ENCODE data around the gene ELOVL6. TPM values are rescaled to one million over a fixed set of nuclear protein-coding genes. Genes with fewer than 3 reads are reported as not detected.
A peak's percentile ranks its signal among the peaks of the same experiment; 100 is the strongest.
"Not testable (repeated sequence)": the region's sequence is repeated elsewhere in the genome, so short reads cannot be mapped to it uniquely, and the experiment has no call there.

Gene ELOVL6
- total and polyA plus RNA-seq, 2 experiments from 2014 or later = 12.8 to 18.1 TPM

DNA sequence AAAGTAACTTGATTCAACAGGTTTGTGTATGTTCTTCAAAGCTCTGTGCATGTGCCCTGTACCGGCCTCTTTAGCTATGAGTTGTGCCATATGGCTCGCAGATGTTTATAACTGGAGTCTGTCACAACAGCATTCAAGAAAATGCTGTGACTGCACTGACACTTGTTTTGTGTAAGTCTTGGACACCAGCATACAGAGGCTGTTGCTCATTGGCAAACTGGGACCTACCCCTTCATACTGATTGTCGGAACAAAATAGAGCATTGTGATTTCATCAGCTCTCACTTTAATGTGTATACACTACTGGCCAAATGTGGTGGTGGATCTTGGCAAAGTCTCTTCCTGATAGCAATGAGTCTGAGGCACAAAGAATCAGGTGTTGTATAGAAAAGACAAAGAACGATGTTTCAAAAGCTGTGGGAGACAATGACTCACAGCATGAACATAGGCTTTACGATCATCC is 151.8 kb downstream of the ELOVL6 start:
- Histone ChIP-seq H3K36me3 (replicated peaks; ENCODE audit: insufficient read depth, low read depth) (no peaks in the 10 kb centered on the region), H3K4me1 (ENCODE audit: insufficient read depth) (peaks cover 11% of the 10 kb centered on the region), H3K27me3 (no peaks in the 10 kb centered on the region), H3K4me3 (no peak overlapping the region), H4K20me1 (ENCODE audit: insufficient read depth, poor library complexity, severe bottlenecking) (no peaks in the 10 kb centered on the region), H3K27ac (no peak overlapping the region), H3K79me2 (no peaks in the 10 kb centered on the region), H3K9me3 (ENCODE audit: low read depth) (no peaks in the 10 kb centered on the region), H3K4me2 (no peak overlapping the region), H3K9me2 (replicated peaks; ENCODE audit: insufficient read depth) (no peaks in the 10 kb centered on the region), H2AFZ (no peak overlapping the region)
- DNase-seq (ENCODE audit: low spot score) = no peak
- WGBS (ENCODE audit: low lambda C conversion rate, missing lambda C conversion rate) = 59% methylated on average over 5 of the region's 5 CpGs
- TF ChIP-seq EZH2phosphoT487 (IDR thresholded peaks at IDR 0.05; ENCODE audit: low read depth, severe bottlenecking, unreplicated experiment) (no peak), EZH2 (IDR thresholded peaks at IDR 0.05; ENCODE audit: borderline replicate concordance) (no peak)
- TF ChIP-seq, protein P1, sequence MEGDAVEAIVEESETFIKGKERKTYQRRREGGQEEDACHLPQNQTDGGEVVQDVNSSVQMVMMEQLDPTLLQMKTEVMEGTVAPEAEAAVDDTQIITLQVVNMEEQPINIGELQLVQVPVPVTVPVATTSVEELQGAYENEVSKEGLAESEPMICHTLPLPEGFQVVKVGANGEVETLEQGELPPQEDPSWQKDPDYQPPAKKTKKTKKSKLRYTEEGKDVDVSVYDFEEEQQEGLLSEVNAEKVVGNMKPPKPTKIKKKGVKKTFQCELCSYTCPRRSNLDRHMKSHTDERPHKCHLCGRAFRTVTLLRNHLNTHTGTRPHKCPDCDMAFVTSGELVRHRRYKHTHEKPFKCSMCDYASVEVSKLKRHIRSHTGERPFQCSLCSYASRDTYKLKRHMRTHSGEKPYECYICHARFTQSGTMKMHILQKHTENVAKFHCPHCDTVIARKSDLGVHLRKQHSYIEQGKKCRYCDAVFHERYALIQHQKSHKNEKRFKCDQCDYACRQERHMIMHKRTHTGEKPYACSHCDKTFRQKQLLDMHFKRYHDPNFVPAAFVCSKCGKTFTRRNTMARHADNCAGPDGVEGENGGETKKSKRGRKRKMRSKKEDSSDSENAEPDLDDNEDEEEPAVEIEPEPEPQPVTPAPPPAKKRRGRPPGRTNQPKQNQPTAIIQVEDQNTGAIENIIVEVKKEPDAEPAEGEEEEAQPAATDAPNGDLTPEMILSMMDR (IDR thresholded peaks at IDR 0.05; ENCODE audit: poor library complexity) = no peak

DNA sequence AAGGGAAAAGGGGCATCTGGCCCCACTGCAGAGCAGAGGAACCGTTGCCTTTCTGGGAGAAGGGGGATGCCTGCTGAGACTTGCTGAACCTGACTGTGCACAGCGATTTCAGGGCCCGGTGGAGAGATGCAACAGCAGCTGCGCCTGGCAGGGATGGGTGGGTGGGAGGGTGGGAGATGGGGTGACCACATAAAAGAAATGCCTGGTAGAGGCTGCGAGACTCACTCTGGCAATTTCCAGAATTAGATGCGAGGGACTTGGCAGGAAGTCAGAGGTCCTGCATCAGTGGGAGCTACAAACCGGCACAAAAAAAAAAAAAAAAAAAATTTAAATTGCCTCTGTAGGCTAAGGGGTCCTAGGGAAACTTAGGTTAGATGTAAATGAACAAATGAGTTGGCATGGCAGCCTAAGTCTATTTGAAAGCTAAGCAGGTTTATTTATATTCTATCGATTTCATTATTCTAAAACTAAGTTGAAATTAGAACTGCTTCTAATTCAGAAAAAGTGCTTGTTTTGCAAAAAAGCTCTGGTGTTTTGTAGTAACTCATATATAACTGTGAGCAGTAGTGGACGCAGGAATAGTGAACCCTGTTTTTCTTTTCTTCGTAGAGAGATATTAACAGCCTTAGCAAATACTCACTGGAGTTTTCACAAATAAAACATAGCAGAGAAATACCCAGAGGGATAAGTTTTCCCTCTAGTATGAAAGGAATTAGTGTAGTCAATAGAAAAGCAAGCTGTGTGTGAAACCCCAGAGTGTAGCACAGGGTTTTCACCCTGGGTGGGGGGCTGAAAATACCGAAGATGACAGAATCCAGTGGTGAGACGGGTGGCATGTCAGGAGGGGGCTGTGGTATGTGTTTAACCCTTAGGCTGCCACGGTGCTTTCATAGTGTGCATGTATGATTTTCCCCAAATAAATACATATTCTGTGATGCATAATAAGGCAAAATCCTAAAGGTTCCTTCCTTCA is 155.6 kb downstream of the ELOVL6 start:
- Histone ChIP-seq H3K79me2 (no peaks in the 10 kb centered on the region), H2AFZ (no peak overlapping the region), H4K20me1 (ENCODE audit: insufficient read depth, poor library complexity, severe bottlenecking) (no peaks in the 10 kb centered on the region), H3K9me2 (replicated peaks; ENCODE audit: insufficient read depth) (no peaks in the 10 kb centered on the region), H3K27ac (no peak overlapping the region), H3K4me1 (ENCODE audit: insufficient read depth) (peaks cover 16% of the 10 kb centered on the region), H3K27me3 (no peaks in the 10 kb centered on the region), H3K36me3 (replicated peaks; ENCODE audit: insufficient read depth, low read depth) (no peaks in the 10 kb centered on the region), H3K9me3 (ENCODE audit: low read depth) (no peaks in the 10 kb centered on the region), H3K4me2 (peak overlapping the region; percentile 2), H3K4me3 (no peak overlapping the region)
- WGBS (ENCODE audit: low lambda C conversion rate, missing lambda C conversion rate) = 58% methylated on average over 13 of the region's 13 CpGs
- DNase-seq (ENCODE audit: low spot score) = no peak
- TF ChIP-seq EZH2 (IDR thresholded peaks at IDR 0.05; ENCODE audit: borderline replicate concordance) = no peak
- no peak for TF ChIP-seq EZH2phosphoT487 (IDR thresholded peaks at IDR 0.05; ENCODE audit: low read depth, severe bottlenecking, unreplicated experiment)
- TF ChIP-seq, protein P1 (IDR thresholded peaks at IDR 0.05; ENCODE audit: poor library complexity) = no peak

DNA sequence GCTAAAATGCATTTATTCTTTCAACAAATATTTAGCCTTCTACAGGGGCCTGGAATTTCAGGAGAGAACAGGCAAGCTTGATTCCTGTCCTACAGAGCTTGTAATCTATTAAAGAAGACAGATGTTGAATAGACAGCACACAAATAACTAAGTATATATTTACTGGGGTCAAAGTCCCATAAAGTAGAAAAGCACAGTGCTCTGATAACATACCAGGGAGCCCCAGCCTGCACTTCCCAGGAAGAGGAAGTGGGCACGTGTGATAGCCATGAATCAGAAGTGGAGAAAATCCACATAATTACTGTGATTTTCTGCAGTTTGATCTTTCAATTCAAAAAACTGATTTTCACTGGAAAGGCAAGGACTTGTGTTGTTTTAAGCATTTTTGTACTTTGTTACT is 156.7 kb downstream of the ELOVL6 start:
- WGBS (ENCODE audit: low lambda C conversion rate, missing lambda C conversion rate) = 23% methylated on average over 1 of the region's 1 CpG
- H3K4me2 ChIP-seq = peak overlapping the region; percentile 0

DNA sequence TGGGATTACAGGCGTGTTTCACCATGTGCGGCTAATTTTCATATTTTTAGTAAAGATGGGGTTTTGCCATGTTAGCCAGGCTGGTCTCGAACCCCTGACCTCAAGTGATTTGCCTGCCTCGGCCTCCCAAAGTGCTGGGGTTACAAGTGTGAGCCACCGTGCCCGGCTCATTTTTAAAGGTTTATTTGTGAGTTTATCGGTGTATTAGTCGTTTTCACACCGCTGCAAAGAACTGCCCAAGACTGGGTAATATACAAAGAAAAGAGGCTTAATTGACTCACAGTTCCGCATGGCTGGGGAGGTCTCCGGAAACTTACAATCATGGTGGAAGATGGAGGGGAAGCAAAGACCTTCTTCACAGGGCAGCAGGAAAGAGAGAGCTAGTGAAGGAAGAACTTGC is 159.3 kb downstream of the ELOVL6 start:
- H4K20me1 ChIP-seq (ENCODE audit: insufficient read depth, poor library complexity, severe bottlenecking); H3K27me3 ChIP-seq; H3K79me2 ChIP-seq; DNase-seq (ENCODE audit: low spot score); H3K9me2 ChIP-seq (replicated peaks; ENCODE audit: insufficient read depth); H3K9me3 ChIP-seq (ENCODE audit: low read depth); H3K4me2 ChIP-seq; H2AFZ ChIP-seq; H3K4me3 ChIP-seq; H3K27ac ChIP-seq; H3K36me3 ChIP-seq (replicated peaks; ENCODE audit: insufficient read depth, low read depth): not testable (repeated sequence)
- WGBS (ENCODE audit: low lambda C conversion rate, missing lambda C conversion rate) = 92% methylated on average over 11 of the region's 11 CpGs
- peaks cover 16% of the 10 kb centered on the region for H3K4me1 ChIP-seq (ENCODE audit: insufficient read depth)

More for the DNA sequence above, 156.7 kb downstream of the ELOVL6 start:
- no peaks in the 10 kb centered on the region for H3K9me2 ChIP-seq (replicated peaks; ENCODE audit: insufficient read depth)
- no peaks in the 10 kb centered on the region for H3K27me3 ChIP-seq
- peak; percentile 36 for DNase-seq (ENCODE audit: low spot score)
- no peak overlapping the region for H3K4me3 ChIP-seq
- H3K27ac ChIP-seq = peak overlapping the region; percentile 0
- H3K36me3 ChIP-seq (replicated peaks; ENCODE audit: insufficient read depth, low read depth) = no peaks in the 10 kb centered on the region
- no peaks in the 10 kb centered on the region for H3K9me3 ChIP-seq (ENCODE audit: low read depth)
- H4K20me1 ChIP-seq (ENCODE audit: insufficient read depth, poor library complexity, severe bottlenecking) = no peaks in the 10 kb centered on the region
- TF ChIP-seq EZH2 (IDR thresholded peaks at IDR 0.05; ENCODE audit: borderline replicate concordance) = no peak
- TF ChIP-seq EZH2phosphoT487 (IDR thresholded peaks at IDR 0.05; ENCODE audit: low read depth, severe bottlenecking, unreplicated experiment) = no peak
- no peak overlapping the region for H2AFZ ChIP-seq
- peaks cover 16% of the 10 kb centered on the region for H3K4me1 ChIP-seq (ENCODE audit: insufficient read depth)
- no peaks in the 10 kb centered on the region for H3K79me2 ChIP-seq

All from hepatocyte (in vitro differentiated cells).